IPS-NIHi11 (cell line): ENCODE results near the gene SGK2.
"Not testable (repeated sequence)": the region's sequence is repeated elsewhere in the genome, so short reads cannot be mapped to it uniquely, and the experiment has no call there.

Source experiments
- DNase-seq: peaks from one replicate; pipeline ENCODE4 v3.0.0; 2012; ENCODE audit warnings: mixed read lengths, low spot score

SGK2 gene

GRCh38 chr20:43603124-43603523 lies 44.3 kb downstream of the SGK2 start:
- DNase-seq, result no peak

- DNase-seq, result no peak
Observed at GRCh38 chr20:43605715-43606114, 46.9 kb downstream of the SGK2 start.

- not testable (repeated sequence) for DNase-seq
Observed at GRCh38 chr20:43607278-43607677, 48.5 kb downstream of the SGK2 start.

GRCh38 chr20:43631598-43631997 lies 72.8 kb downstream of the SGK2 start:
- DNase-seq, result no peak
